GM10847 (cell line): ENCODE measurements around the gene TMEM217.

Source experiments
- POLR2A ChIP-seq: IDR thresholded peaks from 2 replicates; pipeline ENCODE4 v1.6.1; 2011; ENCODE audit not compliant: insufficient read length; ENCODE audit errors: extremely low read depth

The TMEM217 gene

GRCh38 chr6:37210313-37210968 lies 47.5 kb downstream of the TMEM217 start:
- TF ChIP-seq POLR2A, result no peak

GRCh38 chr6:37209461-37210205 lies 48.3 kb downstream of the TMEM217 start:
- TF ChIP-seq POLR2A, result no peak

DNA sequence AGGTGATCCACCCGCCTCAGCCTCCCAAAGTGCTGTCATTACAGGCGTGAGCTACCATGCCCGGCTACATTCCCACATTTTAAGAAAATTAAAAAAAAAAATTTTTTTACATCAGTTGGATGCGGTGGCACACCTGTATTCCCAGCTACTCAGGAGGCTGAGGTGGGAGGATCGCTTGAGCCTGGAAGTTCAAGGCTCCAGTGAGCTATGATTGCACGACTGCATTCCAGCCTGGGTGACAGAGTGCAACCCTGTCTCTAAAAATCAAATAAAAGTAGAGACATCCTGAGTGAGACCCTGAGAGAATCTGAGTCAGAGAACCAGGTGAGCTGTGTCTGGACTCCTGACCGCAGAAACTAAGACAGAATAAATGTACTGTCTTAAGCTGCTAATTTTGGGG lies 49.2 kb downstream of the TMEM217 start:
- TF ChIP-seq POLR2A, result no peak

- TF ChIP-seq POLR2A, result no peak
Observed at GRCh38 chr6:37207903-37208456, 50.0 kb downstream of the TMEM217 start.

DNA sequence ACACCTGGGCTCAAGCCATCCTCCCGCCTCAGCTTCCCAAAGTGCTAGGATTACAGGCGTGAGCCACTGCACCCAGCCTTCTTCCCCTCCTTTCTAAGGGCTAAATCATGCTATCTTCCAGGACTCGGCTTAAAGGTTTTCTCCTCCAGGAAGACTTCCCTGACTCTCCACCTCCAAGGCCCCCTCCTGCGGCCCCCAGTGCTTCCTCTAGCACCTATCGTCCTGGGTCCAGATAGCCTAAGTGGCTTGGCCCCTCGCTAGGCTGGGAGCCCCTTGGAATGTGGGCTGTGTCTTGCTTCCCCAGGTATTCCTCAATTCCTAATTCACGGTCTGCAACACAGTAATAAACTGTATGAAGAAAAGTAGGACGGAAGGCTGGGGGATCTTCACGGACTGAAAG lies 51.3 kb downstream of the TMEM217 start:
- no peak for TF ChIP-seq POLR2A

DNA sequence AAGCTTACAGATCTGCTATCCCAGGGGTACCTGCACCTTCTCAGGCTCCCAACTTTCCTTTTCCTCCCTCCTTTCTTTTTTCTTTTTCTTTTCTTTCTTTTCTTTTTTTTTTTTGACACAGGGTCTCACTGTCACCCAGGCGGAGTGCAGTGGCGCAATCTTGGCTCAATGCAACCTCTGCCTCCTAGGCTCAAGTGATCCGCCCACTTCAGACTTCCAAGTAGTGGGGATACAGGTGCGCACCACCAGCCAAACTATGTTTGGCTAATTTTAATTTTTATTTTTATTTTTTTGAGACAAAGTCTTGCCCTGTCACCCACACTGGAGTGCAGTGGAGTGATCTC lies 52.0 kb downstream of the TMEM217 start:
- TF ChIP-seq POLR2A, result no peak

DNA sequence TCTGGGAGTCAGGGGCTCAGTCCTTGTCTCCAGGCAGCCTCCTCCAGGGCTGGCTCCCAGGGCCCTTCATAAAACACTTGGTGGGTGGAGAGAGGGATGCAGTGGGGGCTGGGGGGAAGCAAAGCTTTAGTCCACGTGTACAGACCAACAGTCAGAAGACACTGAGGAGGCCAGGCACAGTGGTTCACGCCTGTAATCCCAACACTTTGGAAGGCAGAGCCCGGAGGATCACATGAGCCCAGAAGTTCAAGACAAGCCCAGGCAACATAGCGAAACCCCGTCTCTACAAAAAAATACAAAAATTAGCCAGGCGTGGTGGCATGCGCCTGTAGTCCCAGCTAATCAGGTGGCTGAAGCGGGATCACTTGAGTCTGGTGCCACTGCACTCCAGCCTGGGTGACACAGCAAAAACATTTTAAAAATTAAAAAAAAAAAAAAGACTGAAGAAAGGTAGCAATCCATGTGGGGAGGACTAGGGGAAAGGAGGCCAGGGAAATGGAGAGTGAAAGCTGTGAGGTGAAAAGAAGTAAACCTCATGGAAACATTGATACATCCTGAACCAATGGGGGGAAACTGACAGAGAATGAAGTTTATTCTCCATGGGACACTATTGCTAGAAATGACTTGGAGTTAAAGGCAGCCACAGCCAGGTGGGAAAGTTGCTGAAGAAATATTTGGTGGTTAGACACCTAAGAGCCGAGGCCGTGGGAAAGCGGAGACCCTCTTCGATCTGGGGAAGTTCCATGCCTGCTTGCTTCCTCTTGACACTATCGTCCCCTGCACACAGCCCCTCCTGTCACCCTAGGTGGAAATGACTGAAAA lies 52.6 kb downstream of the TMEM217 start:
- TF ChIP-seq POLR2A, result no peak

DNA sequence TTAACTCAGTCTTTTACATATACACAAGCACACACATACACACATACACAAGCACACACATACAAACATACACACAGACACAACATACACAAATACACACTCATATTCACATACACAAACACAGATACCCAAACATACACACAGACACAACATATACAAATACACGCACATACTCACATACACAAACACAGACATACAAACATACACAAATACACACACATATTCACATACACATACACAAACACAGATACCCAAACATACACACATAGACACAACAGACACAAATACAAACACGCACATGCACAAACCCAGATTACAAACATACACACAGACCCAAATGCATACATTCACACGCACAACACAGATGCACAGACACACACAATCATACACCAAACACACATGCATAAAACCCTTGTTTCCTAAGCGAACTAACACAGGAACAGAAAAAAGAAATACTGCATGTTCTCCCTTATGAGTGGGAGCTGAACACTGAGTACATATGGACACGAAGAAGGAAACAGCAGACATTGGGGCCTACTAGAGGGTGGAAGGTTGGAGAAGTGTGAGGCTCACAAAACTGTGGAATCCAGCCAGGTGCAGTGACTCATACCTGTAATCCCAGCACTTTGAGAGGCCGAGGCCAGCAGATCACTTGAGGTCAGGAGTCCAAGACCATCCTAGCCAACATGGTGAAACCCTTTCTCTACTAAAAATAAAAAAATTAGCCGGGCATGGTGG lies 53.8 kb downstream of the TMEM217 start:
- TF ChIP-seq POLR2A, result no peak

GRCh38 chr6:37202788-37203491 lies 55.0 kb downstream of the TMEM217 start:
- no peak for TF ChIP-seq POLR2A

DNA sequence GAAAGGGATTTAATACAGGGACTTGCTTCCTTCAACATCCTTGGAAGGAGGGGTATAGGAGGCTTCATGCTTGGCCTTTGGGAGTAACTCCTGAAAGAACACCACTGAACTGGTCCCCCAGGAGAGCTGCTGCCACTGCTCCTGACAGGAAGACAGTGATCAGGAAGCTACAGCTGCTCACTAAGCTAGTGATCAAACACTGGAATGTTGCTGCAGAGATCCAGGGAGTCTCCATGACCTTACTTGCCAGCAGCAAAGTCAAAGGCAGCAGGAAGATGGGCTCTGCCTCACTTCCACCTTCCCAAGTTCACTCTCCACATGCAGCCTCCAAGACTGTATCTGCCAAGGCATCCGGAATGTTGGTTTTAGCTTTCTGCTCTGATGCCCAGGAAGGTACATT lies 56.2 kb downstream of the TMEM217 start:
- TF ChIP-seq POLR2A, result no peak

- no peak for TF ChIP-seq POLR2A
Observed at GRCh38 chr6:37200085-37200484, 57.9 kb downstream of the TMEM217 start.

GRCh38 chr6:37192666-37193065 lies 65.3 kb downstream of the TMEM217 start:
- TF ChIP-seq POLR2A, result no peak

- no peak for TF ChIP-seq POLR2A
Observed at GRCh38 chr6:37190159-37190535, 67.8 kb downstream of the TMEM217 start.

DNA sequence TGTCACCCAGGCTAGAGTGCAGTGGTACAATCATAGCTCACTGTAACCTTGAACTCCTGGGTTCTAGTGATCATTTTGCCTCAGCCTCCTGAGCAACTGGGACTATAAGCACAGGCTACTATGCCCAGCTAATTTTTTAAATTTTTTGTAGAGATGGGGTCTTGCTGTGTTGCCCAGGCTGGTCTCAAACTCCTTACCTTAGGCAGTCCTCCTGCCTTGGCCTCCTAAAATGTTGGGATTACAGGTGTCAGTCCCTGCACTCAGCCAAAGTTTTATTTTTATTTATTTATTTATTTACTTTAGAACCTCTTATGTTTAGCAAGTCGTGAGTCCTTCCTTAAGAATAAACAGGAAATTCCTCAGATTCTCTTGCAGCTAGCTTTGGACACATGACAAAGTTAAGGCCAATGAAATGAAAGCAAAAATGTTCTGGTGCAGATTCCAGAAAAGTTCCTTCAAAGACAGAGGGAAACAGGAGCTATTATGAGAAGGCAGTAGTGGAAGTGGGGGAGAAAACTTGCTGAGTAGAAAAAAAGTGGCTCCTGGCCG lies 68.9 kb downstream of the TMEM217 start:
- no peak for TF ChIP-seq POLR2A
